Suprapubic skin (tissue), 4 donors: ENCODE results near the gene UVSSA. TPM values are rescaled to one million over a fixed set of nuclear protein-coding genes. Genes with fewer than 3 reads are reported as not detected.
A peak's percentile ranks its signal among the peaks of the same experiment; 100 is the strongest.

ENCODE experiments used
- DNase-seq, 2 donors: peaks; one replicate each; pipeline ENCODE4 v3.0.0-alpha.2; 2019; ENCODE audit warnings: low spot score in 2 of 2
- H3K27ac ChIP-seq: fragments of 200-600 bp; sonication (generic); one replicate; pipeline ENCODE4 v1.5.1; 2019
- H3K27me3 ChIP-seq: fragments of 200-600 bp; sonication (generic); one replicate; pipeline ENCODE4 v1.5.1; 2019
- H3K36me3 ChIP-seq: fragments of 200-600 bp; sonication (generic); one replicate; pipeline ENCODE4 v1.5.1; 2019
- H3K4me1 ChIP-seq: fragments of 200-600 bp; sonication (generic); one replicate; pipeline ENCODE4 v1.5.1; 2019
- H3K4me3 ChIP-seq: fragments of 200-600 bp; sonication (generic); one replicate; pipeline ENCODE4 v1.5.1; 2019; ENCODE audit warnings: mild to moderate bottlenecking
- H3K9me3 ChIP-seq: fragments of 200-600 bp; sonication (generic); one replicate; pipeline ENCODE4 v1.5.1; 2019
- CTCF ChIP-seq, 2 donors: fragments of 200-600 bp in 1 of 2; fragments of 450-650 bp in 1 of 2; sonication (generic) in 1 of 2; IDR thresholded peaks; one replicate each; pipeline ENCODE4 v1.5.1; 2016 to 2019; ENCODE audit warnings: antibody characterized with exemption in 2 of 2, mild to moderate bottlenecking in 1 of 2, moderate library complexity in 1 of 2
- EP300 ChIP-seq: sonication (generic); formaldehyde crosslinking; IDR thresholded peaks from one replicate; pipeline ENCODE4 v1.6.1; 2017; ENCODE audit warnings: antibody characterized with exemption
- POLR2A ChIP-seq, 2 donors: fragments of 450-650 bp; IDR thresholded peaks; one replicate each; pipeline ENCODE4 v1.6.1; 2017; ENCODE audit warnings: antibody characterized with exemption in 2 of 2, mild to moderate bottlenecking in 2 of 2, moderate library complexity in 2 of 2
- POLR2AphosphoS5 ChIP-seq, 3 donors: sonication (generic); formaldehyde crosslinking; IDR thresholded peaks; one replicate each; pipeline ENCODE4 v1.6.1; 2017; ENCODE audit warnings: antibody characterized with exemption in 3 of 3
- WGBS: methylation state at CpG from one replicate; pipeline ENCODE4 v1.1.5; 2018; 5-methylcytosine and 5-hydroxymethylcytosine counted together
- total RNA-seq, 4 donors: library from RNA; depleted of rRNA; stranded (reverse); fragments of >200 nt; gene quantifications; one replicate each; pipeline ENCODE4 v1.1.0, GENCODE V29; 2016

The UVSSA gene
- total RNA-seq, 4 donors from 2014 or later: 16.2 to 107 (median 24.9) TPM

- H3K4me3 ChIP-seq: no peak overlapping the region
- H3K4me1 ChIP-seq: peaks cover 6% of the 10 kb centered on the region
- H3K36me3 ChIP-seq: peaks cover 57% of the 10 kb centered on the region
- no peaks in the 10 kb centered on the region for H3K9me3 ChIP-seq
- 91% methylated on average over 17 of the region's 29 CpGs for WGBS
- H3K27me3 ChIP-seq: no peaks in the 10 kb centered on the region
- H3K27ac ChIP-seq: no peak overlapping the region
- TF ChIP-seq POLR2A (IDR thresholded peaks at IDR 0.05) (no peak), EP300 (no peak), CTCF (IDR thresholded peaks at IDR 0.05) (no peak), POLR2AphosphoS5 (IDR thresholded peaks at IDR 0.05) (no peak)
- no peak for DNase-seq
Observed at GRCh38 chr4:1340181-1340747, 6.7 kb upstream of the UVSSA start.

GRCh38 chr4:1340861-1341260, 6.1 kb upstream of the UVSSA start:
- Histone ChIP-seq H3K27me3 (no peaks in the 10 kb centered on the region), H3K27ac (no peak overlapping the region), H3K4me3 (no peak overlapping the region), H3K4me1 (peaks cover 12% of the 10 kb centered on the region), H3K9me3 (no peaks in the 10 kb centered on the region), H3K36me3 (peaks cover 57% of the 10 kb centered on the region)
- no peak for DNase-seq
- WGBS: 94% methylated on average over 13 of the region's 20 CpGs
- TF ChIP-seq POLR2AphosphoS5 (IDR thresholded peaks at IDR 0.05): no peak
- TF ChIP-seq EP300: no peak
- TF ChIP-seq POLR2A (IDR thresholded peaks at IDR 0.05): no peak
- no peak for TF ChIP-seq CTCF (IDR thresholded peaks at IDR 0.05)

GRCh38 chr4:1342003-1342402, 5.0 kb upstream of the UVSSA start:
- TF ChIP-seq EP300: no peak
- TF ChIP-seq CTCF (IDR thresholded peaks at IDR 0.05): no peak
- no peak for TF ChIP-seq POLR2AphosphoS5 (IDR thresholded peaks at IDR 0.05)
- TF ChIP-seq POLR2A (IDR thresholded peaks at IDR 0.05): no peak
- DNase-seq: no peak
- WGBS: 100% methylated on average over 1 of the region's 1 CpG
- no peaks in the 10 kb centered on the region for H3K9me3 ChIP-seq
- H3K4me3 ChIP-seq: no peak overlapping the region
- no peaks in the 10 kb centered on the region for H3K27me3 ChIP-seq
- no peak overlapping the region for H3K27ac ChIP-seq
- H3K36me3 ChIP-seq: peaks cover 47% of the 10 kb centered on the region
- H3K4me1 ChIP-seq: peaks cover 15% of the 10 kb centered on the region

GRCh38 chr4:1344696-1345095, 2.3 kb upstream of the UVSSA start:
- WGBS: 84% methylated on average over 12 of the region's 12 CpGs
- Histone ChIP-seq H3K27ac (no peak overlapping the region), H3K9me3 (no peaks in the 10 kb centered on the region), H3K27me3 (no peaks in the 10 kb centered on the region), H3K4me1 (peaks cover 37% of the 10 kb centered on the region), H3K4me3 (no peak overlapping the region), H3K36me3 (peaks cover 25% of the 10 kb centered on the region)
- TF ChIP-seq EP300 (no peak), CTCF (IDR thresholded peaks at IDR 0.05) (no peak), POLR2A (IDR thresholded peaks at IDR 0.05) (no peak), POLR2AphosphoS5 (IDR thresholded peaks at IDR 0.05) (no peak)
- no peak for DNase-seq

GRCh38 chr4:1345903-1346780, 866 bp upstream of the UVSSA start:
- H3K36me3 ChIP-seq: peaks cover 16% of the 10 kb centered on the region
- peak overlapping the region; percentile 100 for H3K27ac ChIP-seq
- no peaks in the 10 kb centered on the region for H3K9me3 ChIP-seq
- WGBS: under 1% methylated on average over 16 of the region's 76 CpGs
- TF ChIP-seq POLR2AphosphoS5 (IDR thresholded peaks at IDR 0.05): no peak
- TF ChIP-seq CTCF (IDR thresholded peaks at IDR 0.05): no peak
- no peak for TF ChIP-seq POLR2A (IDR thresholded peaks at IDR 0.05)
- TF ChIP-seq EP300: no peak
- no peak for DNase-seq
- H3K4me1 ChIP-seq: peaks cover 37% of the 10 kb centered on the region
- H3K27me3 ChIP-seq: no peaks in the 10 kb centered on the region
- peak overlapping the region; percentile 77 for H3K4me3 ChIP-seq
